NCI-H2107 (cell line): ENCODE results near the gene ALOX5.
"Not testable (repeated sequence)": the region's sequence is repeated elsewhere in the genome, so short reads cannot be mapped to it uniquely, and the experiment has no call there.

ENCODE experiments used
- DNase-seq: peaks from one replicate; lab custom pipeline; 2025; lab: John Stamatoyannopoulos, UW

ALOX5 gene

DNA sequence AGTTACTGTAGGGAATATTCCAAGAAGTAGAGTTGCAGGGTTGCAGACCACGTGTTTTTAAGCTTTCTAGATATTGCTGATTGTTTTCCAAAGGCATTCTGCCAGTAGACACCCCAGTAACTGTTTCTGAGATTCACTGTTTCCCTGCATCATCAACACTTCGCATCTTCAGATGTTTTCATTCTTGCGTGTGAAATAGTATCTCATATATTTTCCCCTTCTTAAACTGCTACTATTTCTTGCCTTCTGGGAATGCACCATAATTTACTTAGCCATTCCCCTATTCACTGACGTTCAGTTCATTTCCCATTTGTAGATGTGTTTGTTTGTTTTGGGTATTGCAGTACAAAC, 30.7 kb downstream of the ALOX5 start:
- DNase-seq: no peak

DNA sequence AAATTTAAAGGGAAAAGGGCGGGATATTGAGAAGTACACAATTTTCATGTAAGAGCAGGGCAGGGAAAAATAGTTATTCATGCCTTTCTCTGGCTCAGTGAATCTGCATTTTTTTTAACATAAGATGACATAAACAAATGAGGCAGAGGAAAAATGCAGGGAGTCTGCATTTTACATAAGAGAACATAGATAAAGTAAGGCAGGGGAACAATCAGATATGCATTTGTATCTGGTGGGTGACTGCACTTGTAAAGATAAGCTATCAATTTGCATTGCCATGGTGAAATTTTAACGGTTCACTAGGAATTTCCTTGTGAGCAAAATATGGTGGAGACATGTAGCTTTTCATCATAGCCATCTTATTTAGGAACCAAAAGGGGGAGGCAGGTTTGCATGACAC, 33.5 kb downstream of the ALOX5 start:
- DNase-seq: no peak

DNA sequence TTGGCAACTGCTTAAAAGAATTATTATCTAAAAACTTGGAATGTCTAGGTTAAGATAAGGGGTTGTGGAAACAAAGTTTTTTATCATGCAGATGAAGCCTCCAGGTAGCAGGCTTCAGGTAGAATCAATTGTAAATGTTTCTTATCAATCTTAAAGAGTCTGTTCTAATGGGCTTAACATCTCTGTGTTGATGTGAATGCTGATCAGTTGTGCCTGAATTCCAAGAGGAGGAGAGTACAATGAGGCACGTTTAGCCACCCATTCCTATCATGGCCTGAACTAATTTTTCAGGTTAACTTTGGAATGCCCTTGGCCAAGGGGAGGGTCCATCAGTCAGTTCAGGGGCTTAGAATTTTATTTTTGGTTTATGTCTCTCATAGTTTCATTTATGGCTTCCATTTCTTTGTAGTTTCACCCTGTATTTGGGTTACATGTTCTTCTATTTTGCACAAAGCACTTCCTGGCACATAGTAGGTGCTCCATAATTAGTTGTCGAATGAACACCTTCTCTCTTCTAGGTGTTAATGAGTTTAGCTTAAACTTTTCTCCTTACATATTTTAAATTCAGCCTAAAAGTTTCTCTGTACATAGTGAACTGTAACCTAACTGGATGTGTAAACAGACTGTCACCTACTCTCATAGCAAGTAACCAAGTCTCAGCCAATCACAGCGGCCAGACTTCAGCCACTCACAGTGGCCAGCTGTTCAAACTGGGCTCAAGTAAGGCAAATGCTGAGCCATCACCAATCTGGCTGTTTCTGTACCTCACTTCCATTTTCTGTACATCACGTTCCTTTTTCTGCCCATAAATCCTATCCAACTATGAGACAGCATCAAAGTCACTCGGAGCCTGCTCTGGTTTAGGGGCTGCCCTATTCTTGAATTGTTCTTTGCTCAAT, 34.7 kb downstream of the ALOX5 start:
- DNase-seq: no peak

DNA sequence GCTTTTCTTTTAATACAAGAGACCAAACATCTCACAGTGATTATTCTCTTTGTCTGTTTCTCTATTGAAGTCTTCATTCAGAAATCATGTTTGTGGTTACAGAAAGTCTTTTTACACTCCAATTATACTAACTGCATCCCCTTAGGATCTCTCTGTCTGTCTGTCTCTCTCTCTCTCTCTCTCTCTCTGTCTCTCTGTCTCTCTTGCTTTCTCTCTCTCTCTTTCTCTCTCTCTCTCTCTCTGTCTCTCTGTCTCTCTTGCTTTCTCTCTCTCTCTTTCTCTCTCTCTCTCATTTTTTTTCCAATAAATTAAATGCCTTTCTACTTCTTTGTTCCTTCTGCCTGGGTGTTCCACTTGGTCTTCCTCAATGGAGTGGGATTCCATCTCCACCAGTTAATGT, 35.3 kb downstream of the ALOX5 start:
- not testable (repeated sequence) for DNase-seq

DNA sequence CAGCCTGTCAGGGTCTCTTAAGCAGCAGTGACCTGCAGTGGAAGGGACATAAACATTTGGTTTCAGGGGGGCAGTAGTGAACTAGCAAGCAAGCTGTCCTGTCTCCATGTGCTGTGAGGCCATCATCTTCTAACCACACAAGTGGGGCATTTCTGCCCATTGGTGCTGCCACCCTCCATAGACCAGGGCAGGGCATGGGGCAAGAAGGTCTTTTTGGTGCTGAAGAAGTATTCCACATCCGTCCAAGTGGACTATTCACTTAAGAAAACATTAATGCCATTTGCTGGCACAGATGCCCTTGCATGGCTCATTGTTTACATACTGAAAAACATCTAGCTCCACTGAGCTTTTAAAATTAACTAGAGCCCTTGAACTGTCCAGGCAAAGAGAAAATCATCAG, 35.8 kb downstream of the ALOX5 start:
- no peak for DNase-seq

DNA sequence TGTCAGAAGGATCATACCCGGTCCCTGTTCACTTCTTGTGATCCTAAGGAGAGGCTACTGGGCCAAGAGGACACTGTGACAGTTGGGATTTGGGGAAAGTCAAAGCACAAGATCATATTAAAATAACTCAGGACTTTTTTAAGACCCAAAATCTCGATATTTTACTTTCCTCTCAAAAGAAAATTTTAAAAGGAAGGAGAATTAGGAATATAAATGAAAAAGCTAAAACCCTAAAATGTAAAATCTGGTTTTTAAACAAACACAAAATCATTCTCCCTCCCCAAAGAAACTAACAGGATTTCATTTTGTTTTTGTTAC, 36.4 kb downstream of the ALOX5 start:
- DNase-seq: no peak

DNA sequence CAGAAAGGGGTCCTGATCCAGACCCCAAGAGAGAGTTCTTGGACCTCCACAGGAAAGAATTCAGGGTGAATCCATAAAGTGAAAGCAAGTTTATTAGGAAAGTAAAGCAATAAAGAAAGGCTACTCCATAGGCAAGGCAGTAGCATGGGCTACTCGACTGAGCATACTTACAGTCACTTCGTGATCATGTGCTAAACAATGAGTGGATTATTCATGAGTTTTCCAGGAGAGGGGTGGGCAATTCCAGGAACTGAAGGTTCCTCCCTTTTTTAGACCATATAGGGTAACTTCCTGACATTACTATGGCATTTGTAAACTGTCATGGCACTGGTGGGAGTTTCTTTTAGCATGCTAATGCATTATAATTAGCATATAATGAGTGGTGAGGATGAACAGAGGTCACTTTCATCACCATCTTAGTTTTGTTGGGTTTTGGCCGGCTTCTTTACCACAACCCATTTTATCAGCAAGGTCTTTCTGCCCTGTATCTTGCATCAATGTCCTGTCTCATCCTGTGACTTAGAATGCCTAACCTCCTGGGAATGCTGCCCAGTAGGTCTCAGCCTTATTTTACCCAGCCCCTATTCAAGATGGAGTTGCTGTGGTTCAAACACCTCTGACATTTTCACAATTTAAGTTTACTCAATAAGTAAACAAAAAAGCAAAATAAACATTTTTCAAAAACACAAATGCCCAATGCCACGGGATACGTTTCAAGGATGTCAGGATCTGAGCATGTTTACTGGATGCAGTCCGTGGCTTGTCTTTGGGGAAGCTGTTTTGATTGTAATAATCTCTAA, 37.0 kb downstream of the ALOX5 start:
- DNase-seq: no peak

DNA sequence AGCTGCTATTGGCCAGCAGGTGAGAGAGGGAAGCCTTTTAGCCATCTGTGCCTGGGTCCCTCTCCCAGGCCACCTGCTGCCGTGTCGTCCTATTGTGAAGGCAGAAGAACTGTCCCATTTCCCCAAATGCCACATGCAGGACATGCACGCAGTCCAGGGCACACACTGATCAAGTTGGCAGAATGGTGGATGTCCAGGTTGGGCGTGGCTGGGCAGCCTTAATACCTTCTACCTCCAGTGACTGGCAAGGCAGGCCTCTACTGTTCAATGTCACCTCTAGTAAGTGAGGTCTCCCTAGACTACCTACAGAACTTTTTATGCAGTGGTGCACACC, 37.6 kb downstream of the ALOX5 start:
- no peak for DNase-seq

DNA sequence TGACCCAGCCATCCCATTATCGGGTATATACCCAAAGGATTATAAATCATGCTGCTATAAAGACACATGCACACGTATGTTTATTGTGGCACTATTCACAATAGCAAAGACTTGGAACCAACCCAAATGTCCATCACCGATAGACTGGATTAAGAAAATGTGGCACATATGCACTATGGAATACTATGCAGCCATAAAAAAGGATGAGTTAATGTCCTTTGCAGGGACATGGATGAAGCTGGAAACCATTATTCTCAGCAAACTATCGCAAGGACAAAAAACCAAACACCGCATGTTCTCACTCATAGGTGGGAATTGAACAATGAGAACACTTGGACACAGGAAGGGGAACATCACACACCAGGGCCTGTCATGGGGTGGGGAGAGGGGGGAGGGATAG, 41.0 kb downstream of the ALOX5 start:
- DNase-seq: not testable (repeated sequence)

DNA sequence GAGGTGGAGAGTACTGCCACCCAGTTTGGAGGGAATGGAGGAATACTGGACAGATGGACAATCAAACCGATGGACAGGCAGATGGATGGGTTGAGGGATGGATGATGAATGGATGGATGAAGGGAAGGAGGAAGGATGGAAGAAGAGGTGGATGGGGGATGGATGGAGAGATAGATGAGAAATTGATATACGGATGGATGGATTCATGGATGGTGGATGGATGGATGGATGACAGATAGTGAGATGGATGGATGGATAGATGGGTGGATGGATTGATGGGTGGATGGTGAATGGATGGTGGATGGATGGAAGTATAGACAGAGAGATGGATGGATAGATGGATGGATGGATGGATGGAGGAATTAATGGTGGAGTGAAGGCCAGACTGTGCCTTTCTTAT, 42.6 kb downstream of the ALOX5 start:
- no peak for DNase-seq

DNA sequence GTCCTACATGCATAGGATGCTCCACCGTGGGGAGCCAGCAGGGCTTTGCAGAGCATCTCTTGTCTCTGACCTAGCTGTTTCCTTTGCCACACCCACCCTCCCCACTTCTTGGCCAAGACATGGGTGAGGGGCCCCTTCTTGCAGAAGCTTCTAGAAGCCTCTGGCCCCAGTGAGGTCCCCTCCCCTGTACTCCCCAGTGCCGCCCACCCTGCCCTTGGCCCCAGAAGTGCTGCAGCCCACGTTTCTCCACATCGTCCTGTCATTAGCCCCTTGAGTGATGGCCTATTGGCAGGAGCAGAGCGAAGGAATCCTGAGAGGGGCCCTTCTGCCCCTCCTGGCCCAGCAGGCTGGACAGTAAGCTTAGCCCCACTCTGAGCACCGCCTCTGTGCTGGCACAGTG, 43.7 kb downstream of the ALOX5 start:
- DNase-seq: no peak

DNA sequence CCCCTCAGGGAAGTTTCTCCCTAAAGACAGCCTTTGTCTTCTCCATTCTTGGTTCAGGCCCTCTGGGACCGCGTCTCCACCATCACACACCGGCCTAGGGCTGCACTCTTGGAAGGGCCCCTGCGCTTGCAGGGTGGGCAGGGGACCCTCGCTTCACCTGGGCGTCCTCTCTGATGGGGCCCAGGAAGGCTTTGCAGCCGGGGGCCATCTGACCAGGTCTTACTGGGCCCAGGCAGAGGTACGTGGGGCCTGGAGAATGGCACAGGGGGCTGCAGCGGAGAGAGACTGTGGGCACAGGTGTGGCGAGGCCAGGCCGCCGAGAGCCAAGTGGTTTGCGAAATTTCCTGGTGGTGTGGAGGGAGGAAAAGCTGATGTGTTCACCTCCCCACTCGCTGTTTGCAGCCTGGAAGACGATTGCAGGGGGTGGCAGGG, 44.4 kb downstream of the ALOX5 start:
- DNase-seq: no peak

DNA sequence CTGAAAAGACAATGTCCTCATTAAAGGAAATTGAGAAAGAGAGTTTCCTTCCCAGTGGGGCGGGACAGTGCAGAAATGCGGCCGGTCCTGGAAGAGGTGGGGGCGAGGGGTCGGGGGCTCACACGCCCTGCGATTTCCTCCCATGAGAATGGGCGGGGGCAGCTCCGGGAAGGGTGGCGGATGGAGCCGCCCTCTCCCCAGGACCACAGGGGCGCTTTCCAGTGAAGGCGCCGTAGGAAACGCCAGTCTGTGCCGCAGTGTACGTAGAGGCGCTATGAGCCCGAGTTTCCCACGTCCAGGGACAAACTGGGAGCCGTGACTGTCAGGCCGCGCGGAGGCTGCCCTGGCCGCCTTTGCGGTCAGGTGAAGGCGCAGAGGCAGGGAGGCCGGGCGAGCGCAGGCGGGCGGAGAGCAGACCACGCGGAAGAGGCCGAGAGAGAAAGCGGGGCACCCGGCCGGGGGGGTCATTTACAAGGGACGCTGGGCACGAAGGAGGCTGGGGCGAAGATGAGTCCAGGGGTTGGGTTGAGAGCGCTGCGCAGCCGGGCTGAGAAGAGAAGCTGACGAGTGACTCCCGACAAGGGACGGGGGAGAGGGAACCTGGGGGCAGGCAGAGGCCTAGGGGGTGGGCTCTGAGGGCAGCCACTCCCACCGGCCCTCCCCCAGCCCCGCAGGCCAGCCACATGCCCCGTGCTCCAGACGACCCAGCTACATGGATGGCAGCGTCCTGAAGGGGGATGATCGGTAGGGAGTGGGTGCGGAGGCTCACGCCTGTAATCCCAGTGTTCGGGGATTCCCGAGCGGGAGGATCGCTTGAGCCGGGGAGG, 45.0 kb downstream of the ALOX5 start:
- DNase-seq: no peak

DNA sequence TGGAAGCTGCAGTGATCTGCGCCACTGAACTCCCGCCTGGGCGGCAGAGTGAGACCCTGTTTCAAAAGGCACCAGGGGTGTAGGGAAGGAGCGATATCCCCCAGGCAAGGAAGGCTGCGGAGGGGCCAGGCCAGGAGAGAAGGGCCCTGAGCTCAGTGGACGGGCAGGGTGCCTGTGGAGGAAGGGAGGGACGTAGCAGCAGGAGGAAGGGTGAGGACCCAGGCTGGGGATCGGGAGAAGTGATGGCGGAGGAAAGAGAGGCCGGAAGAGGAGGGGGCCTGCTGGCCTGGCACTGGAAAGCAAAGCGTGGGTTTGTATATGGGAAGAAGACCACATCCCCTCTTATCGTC, 45.6 kb downstream of the ALOX5 start:
- DNase-seq: no peak

DNA sequence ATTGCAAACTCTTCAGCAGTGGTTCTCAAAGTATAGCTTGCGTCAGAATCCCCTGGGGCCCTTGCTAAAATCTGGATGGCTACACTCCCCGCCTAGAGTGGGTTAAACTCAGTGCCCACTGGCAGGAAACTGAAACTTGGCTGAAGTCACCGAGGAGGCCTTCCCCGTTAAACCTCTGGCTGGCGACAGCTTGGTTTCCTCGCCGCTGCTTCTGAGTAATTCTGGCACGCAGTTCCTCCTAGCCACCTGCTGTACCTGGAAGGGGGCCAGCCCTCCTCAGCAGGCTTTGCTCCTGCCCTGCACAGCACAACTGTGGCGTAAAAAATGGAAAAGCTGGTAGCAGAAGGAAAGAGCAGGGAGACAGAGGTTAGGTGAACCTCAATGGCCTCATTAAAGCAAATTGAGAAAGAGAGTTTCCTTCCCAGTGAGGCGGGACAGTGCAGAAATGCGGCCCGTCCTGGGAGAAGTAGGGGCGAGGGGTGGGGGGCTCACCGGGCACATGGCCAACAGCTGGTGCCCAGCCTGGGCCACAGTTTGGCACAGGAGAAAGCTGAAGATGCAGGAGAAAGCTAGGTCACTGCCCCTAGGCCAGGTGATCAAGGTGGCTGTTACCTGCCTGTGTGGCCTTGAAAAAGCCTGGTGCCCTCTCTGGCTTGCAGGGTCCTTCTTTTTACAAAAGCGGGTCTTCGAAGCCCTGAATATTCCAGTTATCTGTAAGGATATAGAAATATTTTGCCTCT, 46.6 kb downstream of the ALOX5 start:
- peak; percentile 22 for DNase-seq

DNA sequence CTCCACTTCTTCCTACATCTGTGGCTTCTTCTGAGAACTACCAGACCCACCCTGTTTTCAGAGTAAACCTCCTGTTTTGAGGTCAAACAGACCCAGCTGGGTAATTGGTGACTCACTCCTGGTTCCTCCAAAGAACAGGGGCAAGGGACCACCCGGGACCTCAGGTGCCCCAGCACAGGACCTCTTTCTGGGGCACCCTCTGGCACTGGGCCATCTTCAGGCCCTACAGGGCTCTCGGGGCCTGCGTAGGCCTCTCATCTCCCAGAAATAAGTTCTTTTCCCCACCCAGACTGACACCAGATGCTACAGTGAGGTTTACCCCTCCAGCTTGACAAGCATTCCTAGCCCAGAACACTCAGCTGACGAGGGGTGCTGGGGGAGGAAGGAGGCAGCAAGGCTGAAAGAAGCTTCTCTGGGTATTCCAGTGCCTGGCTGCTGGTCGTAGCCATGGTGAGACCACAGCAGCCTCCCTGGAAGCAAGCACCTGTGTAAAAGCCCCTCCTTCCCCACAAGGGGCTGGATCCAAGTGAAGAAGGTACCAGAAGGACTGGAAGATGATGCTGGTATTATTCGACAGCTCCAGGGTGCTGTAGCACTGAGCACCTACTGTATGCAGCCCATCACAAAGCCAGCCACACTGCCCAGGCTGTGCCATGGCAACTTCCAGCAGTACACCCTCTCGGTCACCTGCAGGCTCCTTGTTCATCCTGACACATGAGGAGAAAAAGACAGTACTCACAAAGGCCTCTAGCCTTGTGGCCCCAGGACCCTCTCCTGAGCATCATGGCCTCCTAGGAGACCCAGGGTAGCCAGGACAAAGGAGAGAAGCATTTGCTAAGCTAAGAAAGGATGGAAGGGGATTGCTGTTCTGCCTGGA, 47.4 kb downstream of the ALOX5 start:
- no peak for DNase-seq

DNA sequence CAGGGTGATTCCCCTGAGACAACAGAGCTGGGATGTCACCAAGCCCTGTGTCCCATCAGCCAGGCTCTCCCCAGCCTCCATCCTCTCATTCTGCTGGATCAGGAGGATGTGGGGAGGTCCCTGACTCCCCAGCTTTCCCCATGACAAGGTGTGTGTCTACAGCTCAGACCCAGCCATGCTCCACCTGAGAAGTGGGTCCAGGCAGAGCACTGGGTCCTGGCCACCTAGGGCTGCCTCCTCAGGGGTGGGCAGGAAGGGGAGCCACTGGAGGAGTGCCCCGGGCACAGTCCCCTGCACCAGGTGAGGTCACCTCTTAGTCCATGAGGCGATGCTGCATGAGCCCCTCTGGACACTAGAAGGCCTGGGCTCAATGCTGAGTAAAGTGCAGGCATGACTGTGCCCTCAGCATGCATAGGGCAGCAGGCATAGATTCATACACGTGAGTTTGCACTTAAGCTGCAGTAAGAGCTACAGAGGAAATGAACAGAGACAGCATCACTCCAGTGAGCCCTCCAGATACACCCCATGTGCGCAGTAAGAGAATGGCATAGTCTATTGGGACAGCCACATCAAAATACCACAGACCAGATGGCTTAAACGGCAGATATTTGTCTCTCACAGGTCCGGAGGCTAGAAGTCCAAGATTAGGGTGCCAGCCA, 48.3 kb downstream of the ALOX5 start:
- no peak for DNase-seq

DNA sequence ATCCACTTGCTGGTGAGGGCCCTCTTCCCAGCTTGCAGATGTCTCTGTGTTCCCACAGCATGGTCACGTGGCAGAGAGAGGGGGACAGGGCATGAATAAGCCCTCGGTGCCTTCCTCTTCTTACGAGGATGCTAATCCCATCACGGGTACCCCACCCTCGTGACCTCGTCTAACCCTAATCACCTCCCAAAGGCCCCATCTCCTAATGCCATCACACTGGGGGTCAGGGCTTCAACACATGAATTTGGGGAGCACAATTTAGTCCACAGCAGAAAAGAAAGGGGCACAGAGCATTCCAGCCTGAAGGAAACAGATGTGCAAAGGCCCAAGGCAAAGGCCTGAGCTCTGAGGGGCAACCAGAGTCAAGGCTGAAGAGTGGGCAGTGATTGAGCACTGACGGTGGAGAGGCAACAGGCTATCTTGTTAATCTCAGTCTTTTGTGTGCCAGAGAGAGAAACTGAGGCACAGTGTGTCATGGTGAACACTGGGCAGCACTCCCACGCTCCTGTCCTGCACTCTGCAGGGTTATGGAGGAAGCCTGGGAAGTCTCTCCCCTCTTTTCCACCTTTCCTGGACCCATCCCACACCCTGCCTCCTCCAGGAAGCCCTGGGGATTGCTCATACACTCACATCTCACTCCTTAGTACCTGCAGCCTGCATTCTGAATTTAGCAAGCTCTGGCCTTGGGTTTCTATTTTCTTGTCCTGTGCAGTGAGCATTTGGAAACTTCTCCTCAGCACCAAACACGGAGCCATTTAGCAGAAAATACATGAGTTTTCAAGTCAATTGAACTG, 49.0 kb downstream of the ALOX5 start:
- no peak for DNase-seq

DNA sequence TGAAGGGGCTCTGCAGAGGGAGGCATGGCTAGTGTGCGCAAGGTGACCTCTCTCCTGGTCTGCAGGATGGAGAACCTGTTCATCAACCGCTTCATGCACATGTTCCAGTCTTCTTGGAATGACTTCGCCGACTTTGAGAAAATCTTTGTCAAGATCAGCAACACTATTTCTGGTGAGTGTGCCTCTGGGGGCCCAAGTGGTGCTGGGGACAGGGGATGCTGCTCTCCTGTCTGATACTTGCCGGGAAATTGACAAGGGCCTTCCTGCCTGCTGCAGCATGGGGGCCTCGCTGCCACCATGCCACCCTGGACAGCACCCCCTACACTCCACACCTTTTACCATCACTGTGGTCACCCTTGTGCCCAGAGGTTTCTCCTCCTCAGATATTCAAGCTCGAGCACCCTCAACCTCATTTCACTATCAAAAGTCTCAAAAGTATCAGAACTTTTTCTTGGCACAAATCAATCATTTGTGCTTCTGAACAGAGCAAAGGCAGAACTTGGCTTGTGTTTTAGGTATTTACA, 50.0 kb downstream of the ALOX5 start:
- no peak for DNase-seq
